Mesothelial cell of epicardium (in vitro differentiated cells): ENCODE results near the gene C1QL2. TPM values are rescaled to one million over a fixed set of nuclear protein-coding genes. Genes with fewer than 3 reads are reported as not detected.

ENCODE experiments used
- DNase-seq, 2 experiments: peaks; one replicate each; pipeline ENCODE4 v3.0.0; 2021; ENCODE audit warnings: low spot score in 2 of 2; ENCODE audit not compliant: unreplicated experiment in 2 of 2
- H3K27ac Mint-ChIP-seq: 2 replicates; pipeline ENCODE4 v1.8.0; 2021; ENCODE audit warnings: mixed read lengths
- H3K27me3 Mint-ChIP-seq: 2 replicates; pipeline ENCODE4 v1.8.0; 2021; ENCODE audit warnings: low read depth, mixed read lengths
- H3K36me3 Mint-ChIP-seq: 2 replicates; pipeline ENCODE4 v1.8.0; 2021; ENCODE audit warnings: mixed read lengths
- H3K4me1 Mint-ChIP-seq: 2 replicates; pipeline ENCODE4 v1.8.0; 2021; ENCODE audit warnings: mixed read lengths
- H3K4me3 Mint-ChIP-seq: 2 replicates; pipeline ENCODE4 v1.8.0; 2021; ENCODE audit warnings: mild to moderate bottlenecking, moderate library complexity, mixed read lengths
- H3K9me3 Mint-ChIP-seq: 2 replicates; pipeline ENCODE4 v1.8.0; 2021; ENCODE audit warnings: mixed read lengths
- total RNA-seq: library from RNA; stranded (reverse); gene quantifications from 3 replicates; pipeline ENCODE4 v1.2.1, GENCODE V29; 2021
- TF ChIP-seq, protein P1 (sequence below): fragments of 200-600 bp; sonication (generic); IDR thresholded peaks from one replicate; pipeline ENCODE4 v1.5.0; 2021; ENCODE audit warnings: antibody characterized with exemption; ENCODE audit not compliant: unreplicated experiment

C1QL2 gene
- total RNA-seq, 1 donor from 2014 or later, result not detected

DNA sequence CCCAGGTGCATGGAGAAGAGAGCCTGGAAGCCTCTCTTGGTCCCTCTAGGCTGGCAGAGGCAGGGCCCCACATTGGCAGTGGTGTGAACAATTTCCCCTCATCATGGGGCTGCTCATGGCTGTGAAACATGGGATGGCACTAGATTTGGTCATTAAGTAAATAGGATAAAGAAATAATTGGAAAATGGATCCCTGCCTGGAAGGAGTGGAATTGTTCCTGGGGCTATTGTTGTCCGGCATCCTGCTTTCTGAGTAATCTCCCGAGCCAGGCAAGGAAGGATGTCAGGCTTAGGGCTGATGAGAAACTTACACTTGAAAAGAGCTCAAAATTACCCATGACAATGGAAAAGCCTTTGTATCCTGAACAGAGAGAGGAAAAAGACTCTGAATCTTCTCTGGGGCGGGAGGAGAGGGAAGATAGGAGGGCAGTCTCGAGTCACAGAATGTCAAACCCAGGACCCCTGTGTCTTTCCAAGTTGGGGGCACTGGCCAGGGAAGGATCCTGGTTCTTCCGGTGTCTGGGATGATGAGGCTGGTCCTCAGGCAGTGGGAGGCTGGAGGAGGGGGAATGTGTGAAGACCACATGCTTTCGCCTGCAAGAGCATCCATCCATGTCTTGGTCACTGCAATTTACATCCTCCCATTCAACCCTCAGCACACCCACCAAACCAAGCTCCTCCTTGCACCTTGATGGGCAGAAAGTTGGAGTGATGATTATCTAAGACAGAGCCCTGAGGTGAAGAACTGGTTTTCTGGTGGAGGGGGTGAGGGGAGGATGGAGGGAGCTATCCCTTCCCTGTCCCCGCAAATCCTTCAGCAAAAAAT is 38.0 kb upstream of the C1QL2 start:
- TF ChIP-seq, protein P1, sequence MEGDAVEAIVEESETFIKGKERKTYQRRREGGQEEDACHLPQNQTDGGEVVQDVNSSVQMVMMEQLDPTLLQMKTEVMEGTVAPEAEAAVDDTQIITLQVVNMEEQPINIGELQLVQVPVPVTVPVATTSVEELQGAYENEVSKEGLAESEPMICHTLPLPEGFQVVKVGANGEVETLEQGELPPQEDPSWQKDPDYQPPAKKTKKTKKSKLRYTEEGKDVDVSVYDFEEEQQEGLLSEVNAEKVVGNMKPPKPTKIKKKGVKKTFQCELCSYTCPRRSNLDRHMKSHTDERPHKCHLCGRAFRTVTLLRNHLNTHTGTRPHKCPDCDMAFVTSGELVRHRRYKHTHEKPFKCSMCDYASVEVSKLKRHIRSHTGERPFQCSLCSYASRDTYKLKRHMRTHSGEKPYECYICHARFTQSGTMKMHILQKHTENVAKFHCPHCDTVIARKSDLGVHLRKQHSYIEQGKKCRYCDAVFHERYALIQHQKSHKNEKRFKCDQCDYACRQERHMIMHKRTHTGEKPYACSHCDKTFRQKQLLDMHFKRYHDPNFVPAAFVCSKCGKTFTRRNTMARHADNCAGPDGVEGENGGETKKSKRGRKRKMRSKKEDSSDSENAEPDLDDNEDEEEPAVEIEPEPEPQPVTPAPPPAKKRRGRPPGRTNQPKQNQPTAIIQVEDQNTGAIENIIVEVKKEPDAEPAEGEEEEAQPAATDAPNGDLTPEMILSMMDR, result no peak
- H3K27ac Mint-ChIP-seq, result no peak overlapping the region
- H3K4me3 Mint-ChIP-seq, result no peak overlapping the region
- DNase-seq, result no peak
- H3K4me1 Mint-ChIP-seq, result peaks cover 5% of the 10 kb centered on the region
- H3K36me3 Mint-ChIP-seq, result no peaks in the 10 kb centered on the region
- no peaks in the 10 kb centered on the region for H3K9me3 Mint-ChIP-seq
- peaks cover 74% of the 10 kb centered on the region for H3K27me3 Mint-ChIP-seq

DNA sequence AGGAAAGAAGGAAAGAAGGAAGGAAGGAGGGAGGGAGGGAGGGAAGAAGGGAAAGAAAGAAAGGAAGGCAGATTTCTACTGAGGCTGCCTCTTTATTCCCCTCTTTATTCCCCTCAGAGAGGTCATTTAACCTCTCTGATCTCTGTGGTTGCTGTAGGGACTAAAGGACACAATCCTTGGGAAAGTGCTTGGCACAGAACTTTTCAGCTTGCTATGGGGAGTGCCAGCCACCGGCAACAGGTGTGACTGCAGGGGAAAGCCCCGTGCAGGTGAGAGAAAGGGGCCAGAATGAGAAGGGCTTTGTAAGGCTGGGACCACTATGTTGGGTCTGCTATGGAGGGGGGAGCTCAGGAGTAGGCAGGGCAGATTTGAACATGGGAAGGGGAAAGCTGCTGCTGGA is 37.3 kb upstream of the C1QL2 start:
- TF ChIP-seq, protein P1, result no peak
- no peak overlapping the region for H3K4me3 Mint-ChIP-seq
- H3K36me3 Mint-ChIP-seq, result no peaks in the 10 kb centered on the region
- peaks cover 71% of the 10 kb centered on the region for H3K27me3 Mint-ChIP-seq
- H3K9me3 Mint-ChIP-seq, result no peaks in the 10 kb centered on the region
- no peak overlapping the region for H3K27ac Mint-ChIP-seq
- peaks cover 5% of the 10 kb centered on the region for H3K4me1 Mint-ChIP-seq
- DNase-seq, result no peak

DNA sequence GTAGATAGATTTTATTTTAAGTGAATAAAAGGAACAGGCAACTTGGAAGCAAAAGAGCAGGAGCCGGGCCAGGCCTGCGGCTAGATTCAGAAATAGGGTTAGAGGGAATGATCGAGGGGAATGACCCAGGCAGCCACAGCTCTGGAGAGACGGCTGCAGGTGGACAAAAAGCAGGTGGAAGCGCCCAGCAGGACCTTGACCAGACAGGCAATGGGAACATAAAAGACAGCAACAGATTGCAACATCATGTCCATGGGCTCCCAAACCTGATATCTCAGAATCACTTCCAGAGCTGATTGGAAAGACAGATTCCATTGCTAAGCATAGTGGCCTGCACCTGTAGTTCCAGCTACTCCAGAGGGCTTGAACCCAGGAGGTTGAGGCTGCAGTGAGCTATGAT is 36.5 kb upstream of the C1QL2 start:
- H3K27ac Mint-ChIP-seq, result no peak overlapping the region
- H3K36me3 Mint-ChIP-seq, result no peaks in the 10 kb centered on the region
- peaks cover 5% of the 10 kb centered on the region for H3K4me1 Mint-ChIP-seq
- DNase-seq, result no peak
- H3K4me3 Mint-ChIP-seq, result no peak overlapping the region
- H3K9me3 Mint-ChIP-seq, result no peaks in the 10 kb centered on the region
- peaks cover 65% of the 10 kb centered on the region for H3K27me3 Mint-ChIP-seq
- TF ChIP-seq, protein P1, result no peak

DNA sequence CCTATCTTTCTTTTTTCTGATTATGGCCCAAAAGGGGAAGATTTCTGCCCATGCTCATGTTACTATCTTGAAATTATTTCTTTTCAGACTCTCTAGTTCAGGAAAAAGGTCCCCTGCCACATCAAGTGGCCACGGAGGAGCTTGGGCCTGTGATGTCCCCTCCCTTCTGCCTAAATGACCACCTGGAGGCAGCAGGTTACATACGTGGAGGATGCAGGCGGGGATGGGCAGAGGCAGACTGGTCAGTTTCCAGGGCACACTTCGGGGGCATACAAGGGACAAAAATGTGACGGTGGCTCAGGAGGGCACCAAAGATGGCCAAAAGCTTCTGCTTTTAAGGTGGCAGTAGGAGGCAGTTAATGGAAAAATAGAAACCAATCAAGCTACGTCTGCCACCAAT is 34.3 kb upstream of the C1QL2 start:
- no peaks in the 10 kb centered on the region for H3K4me1 Mint-ChIP-seq
- H3K27ac Mint-ChIP-seq, result no peak overlapping the region
- H3K9me3 Mint-ChIP-seq, result no peaks in the 10 kb centered on the region
- no peaks in the 10 kb centered on the region for H3K36me3 Mint-ChIP-seq
- DNase-seq, result no peak
- H3K27me3 Mint-ChIP-seq, result peaks cover 51% of the 10 kb centered on the region
- TF ChIP-seq, protein P1, result no peak
- no peak overlapping the region for H3K4me3 Mint-ChIP-seq

DNA sequence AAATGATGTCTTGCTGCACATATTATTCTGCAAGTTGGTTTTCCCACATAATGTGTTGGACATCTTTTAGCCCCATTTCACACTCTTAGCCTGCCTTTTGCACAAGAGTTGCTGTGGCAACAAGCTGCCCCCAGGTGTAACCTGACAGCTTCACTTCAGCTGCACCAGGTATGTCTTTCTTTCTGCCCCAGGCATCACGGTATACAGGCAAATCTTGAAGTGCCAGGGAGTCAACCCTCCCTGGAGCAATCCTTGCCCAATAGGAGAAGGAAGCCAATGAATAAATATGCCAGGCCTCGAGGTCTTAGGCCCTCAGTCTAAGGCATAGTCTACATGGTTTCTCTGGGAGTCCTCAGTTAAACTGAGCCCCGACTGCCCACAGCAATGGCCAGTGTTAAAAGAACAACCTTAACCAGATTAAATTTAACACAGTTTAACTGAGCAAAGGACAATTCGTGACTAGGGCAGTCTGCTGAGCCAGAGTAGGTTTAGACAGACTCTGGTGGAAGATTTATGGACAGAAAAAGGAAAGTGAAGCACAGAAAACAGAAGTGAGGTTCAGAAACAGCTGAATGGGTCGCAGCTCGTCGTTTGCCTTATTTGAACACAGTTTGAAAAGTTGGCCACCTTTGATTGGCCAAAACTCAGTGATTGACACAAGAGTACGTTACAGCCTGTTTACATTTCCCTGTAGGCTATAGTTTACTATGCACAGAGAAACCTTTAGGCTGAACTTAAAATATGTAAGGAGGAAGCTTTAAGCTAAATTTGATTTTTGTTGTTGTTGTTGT is 32.0 kb upstream of the C1QL2 start:
- H3K9me3 Mint-ChIP-seq, result no peaks in the 10 kb centered on the region
- DNase-seq, result no peak
- no peaks in the 10 kb centered on the region for H3K4me1 Mint-ChIP-seq
- peaks cover 46% of the 10 kb centered on the region for H3K27me3 Mint-ChIP-seq
- TF ChIP-seq, protein P1, result no peak
- H3K27ac Mint-ChIP-seq, result no peak overlapping the region
- H3K4me3 Mint-ChIP-seq, result no peak overlapping the region
- H3K36me3 Mint-ChIP-seq, result no peaks in the 10 kb centered on the region
